GM10847 (cell line): ENCODE data around the gene EFCAB14.

Experiments used
- POLR2A ChIP-seq: IDR thresholded peaks from 2 replicates; pipeline ENCODE4 v1.6.1; 2011; ENCODE audit not compliant: insufficient read length; ENCODE audit errors: extremely low read depth

Gene EFCAB14

DNA sequence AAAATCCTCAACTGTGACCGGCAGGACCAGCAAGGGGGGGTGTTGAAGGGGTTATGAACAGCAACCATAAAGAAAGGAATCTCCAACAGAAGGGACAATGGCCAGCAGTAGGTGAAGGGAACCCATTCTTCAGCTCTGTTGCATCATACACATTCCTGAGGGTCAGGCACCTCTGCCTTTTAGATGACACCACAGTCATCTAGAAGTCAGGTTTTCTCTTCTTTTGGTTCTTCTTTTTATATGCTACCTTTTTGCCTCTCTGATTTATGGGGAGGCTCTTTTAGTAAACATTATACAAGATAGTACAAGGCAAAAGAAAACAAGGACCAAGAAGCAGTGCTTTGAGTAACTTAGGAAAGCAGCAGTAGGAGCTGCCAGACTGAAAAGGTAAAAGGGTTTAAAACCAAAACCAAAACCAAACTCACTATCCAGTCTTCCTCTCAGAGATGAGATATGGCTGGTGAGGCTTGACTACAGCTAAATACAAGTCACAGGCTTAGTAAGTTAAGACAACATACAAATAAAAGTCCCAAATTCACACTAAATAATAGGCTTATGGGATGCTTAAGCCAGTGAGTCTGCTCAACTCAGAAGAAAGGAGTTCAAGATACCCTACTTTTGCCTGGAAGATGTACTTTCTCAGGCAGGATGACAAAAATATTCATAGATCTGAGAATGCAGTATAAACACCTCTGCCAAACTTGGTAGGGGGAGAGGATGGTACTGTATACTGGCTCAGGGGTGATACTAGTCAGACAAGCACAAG lies 43.2 kb downstream of the EFCAB14 start:
- no peak for TF ChIP-seq POLR2A

DNA sequence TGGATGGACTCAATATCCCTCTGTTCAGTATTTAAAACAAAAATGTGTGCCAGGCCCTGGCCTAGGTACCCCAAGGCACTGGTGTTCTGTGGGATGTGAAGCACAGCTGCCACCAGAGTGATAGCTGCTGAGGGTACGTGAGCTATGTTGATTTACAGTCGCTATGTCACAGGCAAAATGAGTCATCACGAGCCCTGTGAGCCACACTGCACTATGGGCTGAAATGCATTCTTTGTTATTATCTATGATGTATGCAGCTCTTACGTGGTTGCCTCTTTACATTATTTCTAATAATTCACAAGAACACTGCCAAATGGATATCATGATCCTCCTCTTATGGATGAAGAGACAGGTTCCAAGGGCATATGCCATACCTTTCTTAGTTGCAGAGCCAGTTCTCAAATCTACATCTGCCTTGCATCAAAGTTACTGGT lies 45.1 kb downstream of the EFCAB14 start:
- TF ChIP-seq POLR2A, result no peak

DNA sequence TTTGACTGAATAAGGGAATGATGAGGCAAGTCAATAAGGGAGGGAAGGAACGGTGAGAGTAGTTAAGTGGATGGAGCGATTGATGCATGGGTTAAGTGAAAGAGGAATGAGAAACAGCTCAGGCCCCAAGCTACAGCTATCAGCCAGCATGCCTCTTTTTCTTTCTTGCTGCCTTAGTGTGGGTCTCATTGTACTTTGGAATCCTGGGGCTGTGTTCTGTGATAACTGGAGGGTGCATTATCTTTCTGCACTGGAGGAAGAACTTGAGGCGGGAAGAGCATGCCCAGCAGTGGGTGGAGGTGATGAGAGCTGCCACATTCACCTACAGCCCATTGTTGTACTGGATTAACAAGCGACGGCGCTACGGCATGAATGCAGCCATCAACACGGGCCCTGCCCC lies 46.2 kb downstream of the EFCAB14 start:
- no peak for TF ChIP-seq POLR2A

DNA sequence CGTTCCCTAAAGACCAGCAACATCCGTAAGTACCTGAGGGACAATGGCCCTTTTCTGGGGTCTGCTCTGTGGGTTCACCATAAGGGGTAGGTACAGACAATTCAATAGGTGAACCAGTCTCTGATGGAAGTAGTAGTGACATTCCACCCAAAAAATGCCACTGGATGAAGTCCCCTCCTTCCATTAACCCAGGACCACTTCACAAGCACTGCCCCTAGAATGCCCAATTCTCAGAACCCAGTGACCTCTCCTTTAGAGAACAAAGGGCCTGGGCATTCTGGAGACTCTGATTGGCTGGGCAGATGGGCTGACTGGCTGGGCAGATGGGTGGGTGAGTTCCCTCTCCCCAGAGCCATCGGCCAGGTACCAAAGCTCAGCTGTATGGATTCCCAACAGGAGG lies 47.4 kb downstream of the EFCAB14 start, which contains the start of gene TEX38:
TEX38 (plus strand) TSS at position 301 of the 400 bp plus-strand sequence; CDS start at position 382, 81 bp downstream.
- TF ChIP-seq POLR2A, result no peak

DNA sequence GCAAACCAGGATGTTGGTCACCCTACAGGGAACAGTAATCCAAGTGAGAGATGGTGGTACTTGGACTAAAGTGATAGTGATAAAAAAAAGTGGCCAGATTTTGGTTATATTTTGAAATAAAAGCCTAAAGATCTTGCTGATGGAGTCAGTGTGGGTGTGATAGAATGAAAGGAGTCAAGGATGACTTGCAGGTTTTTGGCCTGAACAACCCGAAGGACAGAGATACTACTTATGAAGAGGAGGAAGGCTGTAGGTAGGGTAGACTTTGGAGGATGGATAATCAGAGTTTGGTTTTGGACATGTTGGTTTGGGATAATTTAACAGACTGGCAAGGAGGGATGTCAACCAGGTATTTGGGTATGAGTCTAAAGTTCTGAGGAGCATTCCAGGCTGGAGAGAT lies 48.8 kb downstream of the EFCAB14 start:
- no peak for TF ChIP-seq POLR2A

DNA sequence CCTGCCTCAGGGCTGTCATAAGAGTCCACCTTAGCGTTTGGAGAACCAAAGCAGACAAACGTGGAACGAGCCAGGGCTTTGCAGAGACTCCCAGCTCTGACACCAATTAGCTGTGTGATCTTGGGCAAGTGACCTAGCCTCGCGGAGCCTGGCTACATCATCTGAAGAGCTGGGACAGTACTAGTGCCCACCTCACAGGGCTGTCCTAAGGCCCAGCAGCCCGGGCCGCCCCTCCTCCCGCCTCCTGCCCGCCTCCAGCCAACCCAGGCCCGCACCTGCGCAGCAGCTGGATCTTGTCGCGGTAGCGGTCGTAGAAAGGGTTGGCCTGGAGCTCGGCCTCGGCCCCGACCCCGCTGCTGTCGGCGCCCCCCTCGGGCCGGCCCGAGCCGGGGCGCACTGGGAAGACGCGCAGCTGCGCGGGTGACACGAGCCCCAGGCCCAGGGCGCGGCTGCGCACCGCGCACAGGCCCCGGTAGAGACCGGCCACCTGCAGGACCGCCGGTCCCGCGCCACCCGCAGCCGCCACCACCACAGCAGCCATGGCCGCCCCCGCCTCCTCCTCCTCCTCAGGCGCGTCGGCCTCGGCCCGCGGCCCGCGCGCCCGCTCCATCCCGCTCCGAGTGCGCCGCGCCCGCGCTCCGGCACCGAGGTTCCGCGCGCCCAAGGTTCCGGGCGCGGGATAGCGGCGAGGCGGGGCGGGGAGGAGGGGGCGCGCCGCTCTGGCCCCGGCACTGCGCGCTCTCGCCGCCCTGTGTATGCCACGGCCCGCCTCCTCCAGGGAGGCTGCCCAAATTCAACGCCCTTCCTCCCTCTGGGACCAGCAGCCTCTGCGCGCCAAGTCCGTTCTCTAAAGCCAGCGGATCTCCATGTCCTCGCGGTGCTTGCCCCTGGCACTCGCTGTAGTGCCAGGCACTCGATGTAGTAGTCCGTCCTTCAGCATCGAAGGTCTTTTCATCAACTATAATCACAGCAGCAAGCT lies 50.8 kb downstream of the EFCAB14 start, which contains the start of gene ATPAF1:
ATPAF1 (minus strand) TSS at position 583 of the 979 bp plus-strand sequence; CDS start at position 541, 42 bp downstream.
- TF ChIP-seq POLR2A, result peak; percentile 61

DNA sequence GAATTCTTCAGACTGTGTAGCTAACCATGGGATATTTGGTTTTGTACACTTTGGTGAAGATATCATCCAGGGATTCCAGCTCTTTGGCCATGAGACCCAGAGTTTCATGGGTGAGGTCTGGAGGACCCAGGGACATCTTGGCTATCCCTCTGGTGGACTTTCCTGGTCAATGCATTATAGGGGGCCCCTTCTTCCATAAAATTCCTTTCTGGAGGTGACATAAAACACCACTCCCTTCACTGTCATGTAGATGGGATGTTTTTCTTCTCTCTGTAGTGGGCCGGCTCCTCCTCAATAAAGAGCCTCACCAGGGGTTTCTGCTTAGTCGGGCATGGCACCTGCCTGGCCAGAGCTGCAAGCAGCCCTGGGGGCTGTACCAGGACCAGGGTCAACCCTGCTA lies 52.9 kb downstream of the EFCAB14 start:
- no peak for TF ChIP-seq POLR2A

DNA sequence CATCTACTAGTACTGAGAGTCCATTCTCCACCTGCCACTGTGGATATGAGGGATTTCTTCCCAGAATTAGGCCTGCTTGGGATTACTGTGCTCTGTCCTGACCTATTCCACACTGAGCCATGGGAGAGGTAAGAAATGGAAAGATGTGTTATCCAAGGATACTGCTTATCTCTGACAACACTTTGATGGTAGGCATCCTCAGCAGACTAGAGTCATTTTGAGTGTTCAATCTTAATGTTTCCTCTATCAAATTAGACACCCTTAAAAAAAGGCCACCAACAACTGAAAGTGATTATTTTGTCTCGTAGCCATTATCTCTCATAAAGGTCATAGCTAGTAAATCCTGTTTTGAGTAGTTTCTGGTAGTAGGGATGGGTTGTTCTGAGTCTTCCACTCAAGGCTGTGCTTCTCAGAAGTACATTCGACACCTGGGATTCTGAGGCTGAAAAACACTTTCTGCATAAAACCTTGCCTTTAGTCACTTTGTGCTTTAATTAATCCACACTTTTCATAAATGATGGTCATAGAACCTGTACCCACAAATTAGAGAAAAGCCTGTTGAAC lies 59.5 kb downstream of the EFCAB14 start:
- TF ChIP-seq POLR2A, result no peak

DNA sequence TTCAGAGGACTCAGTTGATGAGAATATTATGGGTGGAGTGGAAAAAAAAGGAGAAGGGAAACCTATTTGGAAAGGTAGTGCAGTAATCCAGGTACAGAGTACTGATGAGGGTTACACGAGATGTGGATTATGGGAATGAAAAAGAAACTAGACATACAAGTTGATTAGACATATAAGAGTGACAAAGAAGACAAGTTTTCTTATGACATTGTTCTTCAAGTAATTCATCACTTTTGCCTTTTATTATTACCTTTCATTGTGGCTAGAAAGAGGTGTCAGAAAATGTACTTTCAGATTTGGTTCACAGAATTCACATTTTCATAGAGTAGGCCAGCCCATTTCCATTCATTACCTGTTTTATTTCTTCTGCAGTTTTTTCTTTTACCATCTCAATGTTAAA lies 61.1 kb downstream of the EFCAB14 start:
- TF ChIP-seq POLR2A, result no peak

DNA sequence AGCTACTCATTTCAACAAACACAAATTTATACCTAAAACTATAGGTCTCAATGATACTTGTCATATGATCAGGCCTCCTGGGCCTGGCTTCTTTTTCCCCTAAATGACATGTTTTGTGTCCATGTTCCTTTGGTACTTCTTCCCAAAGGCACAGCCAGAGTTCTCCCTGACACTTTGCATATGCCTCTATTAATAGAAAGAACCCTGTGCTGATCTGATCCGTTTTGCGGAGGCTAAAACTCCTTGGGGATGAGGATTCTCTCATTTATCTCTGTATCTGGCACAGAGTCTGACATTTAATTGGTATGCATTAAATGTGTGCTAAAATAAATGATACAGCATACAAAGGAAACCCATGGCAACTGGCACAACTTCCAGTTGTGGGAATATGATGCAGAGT lies 62.3 kb downstream of the EFCAB14 start:
- TF ChIP-seq POLR2A, result no peak

DNA sequence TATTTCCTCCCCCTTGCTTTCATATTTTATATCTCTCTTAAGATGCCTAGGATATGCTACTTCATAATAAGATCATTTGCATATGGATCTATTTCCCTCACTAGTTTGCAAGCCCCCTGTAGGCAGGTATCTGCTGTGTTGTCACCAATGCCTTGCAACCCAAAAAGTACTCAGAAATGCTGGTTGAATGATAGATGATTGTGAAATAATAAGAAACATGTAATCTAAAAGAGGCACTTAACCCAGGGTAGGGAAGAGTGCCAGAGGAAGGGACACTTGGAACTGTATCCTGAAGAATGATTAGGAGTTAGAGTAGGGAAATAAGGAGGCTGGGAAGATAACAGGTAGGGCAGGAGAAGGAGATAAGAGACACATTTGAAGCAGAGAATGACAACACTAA lies 63.1 kb downstream of the EFCAB14 start:
- no peak for TF ChIP-seq POLR2A

DNA sequence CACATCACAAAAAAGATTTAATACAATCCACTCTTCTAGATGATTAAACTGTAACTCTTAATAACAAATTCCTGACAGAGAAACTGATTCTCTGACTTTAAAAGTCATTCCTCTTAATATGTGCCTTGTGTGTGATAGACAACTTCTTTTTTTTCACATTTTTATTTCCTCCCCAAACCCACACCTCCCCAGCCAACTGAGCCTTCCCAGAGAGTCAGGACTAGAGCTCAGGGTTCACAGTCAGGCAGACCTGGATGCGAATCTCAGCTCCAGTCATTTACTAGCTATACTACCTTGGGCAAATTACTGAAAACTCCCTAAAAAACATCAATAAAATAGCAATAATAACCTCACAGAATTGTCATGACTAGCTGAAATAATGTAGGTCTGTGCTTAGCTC lies 64.9 kb downstream of the EFCAB14 start:
- TF ChIP-seq POLR2A, result no peak

DNA sequence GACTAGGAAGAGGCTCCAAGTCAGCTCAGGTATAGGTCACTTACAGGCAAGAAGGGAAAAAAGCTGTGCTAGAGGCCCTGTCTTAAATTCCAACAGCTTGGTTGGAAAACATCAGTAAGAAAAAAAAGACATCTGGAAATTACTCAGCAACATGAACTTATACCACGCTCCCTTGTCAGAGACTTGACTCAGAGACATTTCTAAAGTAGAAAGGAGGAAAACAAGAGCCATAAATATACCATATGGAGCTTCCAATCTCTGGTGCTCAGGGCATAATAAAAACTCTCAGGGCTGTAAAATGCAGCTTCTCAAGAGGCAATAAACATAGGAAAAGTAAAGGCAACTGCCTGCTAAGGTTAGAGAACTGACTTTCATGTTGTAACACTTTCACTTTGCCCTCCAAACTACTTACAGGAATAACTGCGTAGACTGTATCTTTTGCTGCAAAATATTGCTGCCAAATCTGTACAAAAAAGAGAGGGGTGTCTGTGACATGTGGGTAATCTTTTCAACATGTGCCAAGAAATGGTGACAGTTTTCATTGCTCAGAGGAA lies 65.4 kb downstream of the EFCAB14 start:
- no peak for TF ChIP-seq POLR2A

DNA sequence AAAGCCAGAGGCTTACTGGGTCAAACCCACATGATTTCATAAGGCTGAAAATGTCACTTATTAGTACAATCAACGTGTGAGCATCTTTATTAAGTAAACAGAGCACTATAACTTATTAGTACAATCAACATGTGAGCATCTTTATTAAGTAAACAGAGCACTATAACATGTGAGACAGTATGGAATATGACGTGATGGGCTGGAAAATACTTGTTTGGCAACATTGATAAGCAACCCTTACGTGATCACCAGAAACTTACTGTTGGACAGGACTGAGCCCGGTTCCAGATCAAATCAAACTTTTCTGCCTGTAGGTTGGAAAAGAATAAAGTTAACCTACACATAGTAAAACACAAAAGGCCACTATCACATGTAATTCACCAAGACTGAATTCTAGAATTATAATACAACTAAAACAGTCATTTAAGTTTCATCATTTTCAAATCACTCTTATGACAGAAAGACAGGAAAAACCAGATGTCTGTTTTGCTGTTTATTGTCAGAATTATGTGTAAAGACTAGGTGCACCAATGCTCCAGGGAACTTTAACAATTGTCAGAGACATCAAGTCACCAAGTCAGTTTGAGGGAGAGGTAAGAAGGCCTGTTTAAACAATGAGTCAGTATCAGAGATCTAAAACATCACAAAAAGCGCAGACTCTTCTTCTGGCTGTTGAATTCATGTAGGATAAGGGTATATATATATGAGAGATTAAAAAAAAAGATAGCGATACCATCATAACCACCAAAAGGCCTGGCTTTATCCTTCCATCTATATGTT lies 66.4 kb downstream of the EFCAB14 start:
- TF ChIP-seq POLR2A, result no peak

DNA sequence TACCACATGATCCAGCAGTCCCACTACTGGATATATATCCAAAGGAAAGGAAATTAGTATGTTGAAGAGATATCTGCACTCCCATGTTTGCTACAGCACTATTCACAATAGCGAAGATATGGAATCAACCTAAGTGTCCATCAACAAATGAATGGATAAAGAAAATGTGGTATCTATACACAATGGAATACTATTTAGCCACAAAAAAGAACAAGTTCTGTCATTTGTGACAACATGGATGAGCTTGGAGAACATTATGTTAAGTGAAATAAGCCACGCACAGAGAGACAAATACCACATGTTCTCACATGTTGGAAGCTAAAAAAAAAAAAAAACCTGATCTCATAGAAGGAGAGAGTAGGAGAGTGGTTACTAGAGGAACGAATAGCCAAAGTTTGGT lies 68.4 kb downstream of the EFCAB14 start:
- TF ChIP-seq POLR2A, result no peak

DNA sequence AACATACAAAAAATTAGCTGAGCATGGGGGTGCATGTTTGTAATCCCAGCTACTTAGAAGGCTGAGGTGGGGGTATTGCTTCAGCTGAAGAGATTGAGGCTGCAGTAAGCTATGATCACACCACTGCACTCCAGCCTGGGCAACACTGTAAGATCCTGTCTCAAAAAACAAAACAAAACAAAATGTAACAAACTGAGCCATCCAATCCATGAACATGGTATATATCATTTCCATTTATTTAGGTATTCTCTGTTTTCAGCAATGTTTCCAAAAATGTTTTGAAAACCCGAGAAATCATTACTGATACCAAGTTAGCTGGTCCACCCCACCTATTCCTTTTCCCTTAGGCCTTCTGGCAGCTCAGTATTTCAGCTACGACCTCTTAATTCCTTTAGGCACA lies 69.2 kb downstream of the EFCAB14 start:
- no peak for TF ChIP-seq POLR2A
